GM13976 (cell line): Measurements from ENCODE around the gene MYL3.

ENCODE experiments used
- DNase-seq: peaks from one replicate; pipeline ENCODE4 v3.0.0; 2012; ENCODE audit warnings: low spot score
- CTCF ChIP-seq: IDR thresholded peaks from 2 replicates; pipeline ENCODE4 v1.5.1; 2012; ENCODE audit warnings: borderline replicate concordance, mild to moderate bottlenecking; ENCODE audit not compliant: insufficient read depth; ENCODE audit errors: extremely low read depth, missing control alignments, control extremely low read depth
- in situ Hi-C: fragments of 300-500 bp; cut with MboI; formaldehyde crosslinking; loops from one replicate; pipeline ENCODE4 v1.12.0; 2022; ENCODE audit warnings: low sequenced_read_pairs, mixed read lengths, inconsistent platforms; ENCODE audit not compliant: unreplicated experiment

The MYL3 gene

DNA sequence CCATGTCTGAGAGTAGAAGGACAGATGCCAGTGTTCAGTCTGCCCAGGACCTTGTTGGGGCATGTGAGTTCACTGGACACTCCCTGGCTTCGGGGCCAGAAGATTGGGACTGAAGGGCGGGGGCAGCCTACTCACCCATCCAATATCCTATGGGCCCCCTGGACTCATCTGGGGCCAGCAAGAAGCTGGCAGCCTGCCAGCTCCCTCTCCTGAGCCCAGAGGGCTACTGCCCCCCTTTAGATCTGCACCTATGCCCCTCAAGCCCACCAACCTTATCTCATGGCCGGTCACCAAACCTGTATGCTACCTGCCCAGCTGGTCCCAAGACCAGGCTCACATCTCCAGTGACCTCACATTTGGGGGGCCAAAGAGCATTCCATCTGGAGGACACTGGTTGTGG is 22.4 kb upstream of the MYL3 start:
- DNase-seq, result no peak
- TF ChIP-seq CTCF, result no peak
- in situ Hi-C loops, result loop anchor here (25.0 kb wide), 1 partner anchor 173 kb away; the partner anchor contains the start of genes PRSS50 and TMIE

- TF ChIP-seq CTCF, result no peak
- in situ Hi-C loops, result loop anchor here (25.0 kb wide), 1 partner anchor 173 kb away; the partner anchor contains the start of genes PRSS50 and TMIE
- DNase-seq, result no peak
These were observed 21.7 kb upstream of the MYL3 start for GRCh38 chr3:46884929-46885328.

DNA sequence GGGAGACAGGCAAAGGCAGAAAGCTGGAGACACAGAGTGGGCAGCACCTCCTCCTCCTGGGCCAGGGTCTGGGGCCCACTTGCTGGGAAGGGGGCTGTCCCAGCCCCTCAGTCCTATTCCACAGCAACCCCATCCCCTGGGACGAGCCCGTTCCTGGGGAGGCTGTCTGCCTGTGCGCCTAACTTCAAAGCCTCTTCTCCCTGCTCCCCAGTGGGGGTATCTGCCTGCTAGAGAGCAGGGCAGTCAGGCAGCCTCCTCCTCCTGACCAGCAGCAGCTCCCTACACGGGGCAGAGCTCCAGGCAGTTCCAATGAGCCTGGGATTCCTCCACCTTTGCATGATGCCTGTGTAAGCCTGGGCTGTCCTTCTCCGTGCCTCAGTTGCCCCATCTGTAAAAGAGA is 21.2 kb upstream of the MYL3 start:
- in situ Hi-C loops, result loop anchor here (25.0 kb wide), 1 partner anchor 172 kb away; the partner anchor contains the start of genes PRSS50 and TMIE
- no peak for DNase-seq
- no peak for TF ChIP-seq CTCF

GRCh38 chr3:46883830-46884185 is 20.6 kb upstream of the MYL3 start:
- TF ChIP-seq CTCF, result no peak
- in situ Hi-C loops, result loop anchor here (25.0 kb wide), 1 partner anchor 172 kb away; the partner anchor contains the start of genes PRSS50 and TMIE
- no peak for DNase-seq

- in situ Hi-C loops, result loop anchor here (25.0 kb wide), 1 partner anchor 171 kb away; the partner anchor contains the start of genes PRSS50 and TMIE
- DNase-seq, result peak; percentile 67
- TF ChIP-seq CTCF, result no peak
These were observed 20.0 kb upstream of the MYL3 start for GRCh38 chr3:46883054-46883829.

DNA sequence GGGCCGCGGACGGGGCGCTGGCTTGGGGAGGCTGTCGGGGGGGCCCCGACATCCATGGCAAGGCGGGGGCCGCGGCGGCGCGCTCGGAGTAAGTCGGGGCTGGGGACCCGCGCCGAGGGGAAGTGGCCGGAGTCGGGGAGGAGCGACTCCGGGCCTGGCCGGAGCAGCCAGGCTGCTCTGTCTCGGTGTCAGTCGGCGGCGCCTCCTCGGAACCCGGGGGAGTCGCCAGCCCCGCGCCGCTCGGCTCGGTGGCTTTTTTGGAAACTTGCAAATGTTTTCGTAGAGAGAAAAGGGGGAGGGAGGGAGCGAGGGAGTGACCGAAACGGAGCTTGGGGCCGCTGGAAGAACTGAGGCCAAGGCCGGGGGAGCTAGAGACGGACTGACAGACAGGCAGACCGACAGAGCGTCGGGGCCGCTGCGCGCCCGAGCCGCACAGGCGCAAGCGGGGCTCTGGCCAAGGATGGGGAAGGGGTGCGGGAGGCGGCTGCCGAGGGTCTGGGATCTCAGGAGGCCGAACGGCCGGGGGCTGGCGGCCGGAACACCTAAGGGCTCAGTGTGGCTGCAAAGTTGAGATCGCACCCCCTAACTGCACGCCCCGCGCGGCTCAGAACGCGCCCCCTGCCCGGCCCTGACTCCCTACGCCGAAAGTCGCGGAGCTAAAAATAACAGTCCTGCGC is 19.3 kb upstream of the MYL3 start:
- DNase-seq, result no peak
- TF ChIP-seq CTCF, result no peak
- in situ Hi-C loops, result loop anchor here (25.0 kb wide), 1 partner anchor 170 kb away; the partner anchor contains the start of genes PRSS50 and TMIE
